Brain microvascular endothelial cell (primary cell): ENCODE results near the gene MDGA2.

ENCODE experiments used
- DNase-seq: peaks from one replicate; pipeline ENCODE4 v3.0.0-alpha.2; 2020
- H3K27ac ChIP-seq: fragments of 250-450 bp; sonication (Bioruptor Pico); 2 replicates; pipeline ENCODE4 v1.5.1; 2020; ENCODE audit warnings: mild to moderate bottlenecking, moderate library complexity
- H3K27me3 ChIP-seq: fragments of 250-450 bp; sonication (Bioruptor Pico); replicated peaks from 2 replicates; pipeline ENCODE4 v1.5.1; 2020; ENCODE audit warnings: mild to moderate bottlenecking
- H3K36me3 ChIP-seq: fragments of 250-450 bp; sonication (Bioruptor Pico); replicated peaks from 2 replicates; pipeline ENCODE4 v1.5.1; 2020; ENCODE audit warnings: mild to moderate bottlenecking
- H3K4me3 ChIP-seq: 2 replicates; pipeline ENCODE4 v1.5.1; 2011; ENCODE audit warnings: low read depth, mild to moderate bottlenecking, control low read depth, low read length, moderate library complexity
- CTCF ChIP-seq: IDR thresholded peaks from 2 replicates; pipeline ENCODE4 v1.5.1; 2011; ENCODE audit warnings: low read depth, mild to moderate bottlenecking, moderate library complexity, low read length, control low read depth, inconsistent platforms; ENCODE audit errors: missing control alignments
- in situ Hi-C: cut with HindIII; loops from 2 replicates; pipeline ENCODE4 v1.10.0; 2017; ENCODE audit warnings: low sequenced_read_pairs, low pct_ligation_motif_present

Gene MDGA2

GRCh38 chr14:47102472-47102871 lies 572.9 kb downstream of the MDGA2 start:
- in situ Hi-C loops, result no loop called here

GRCh38 chr14:47085678-47086077 lies 589.7 kb downstream of the MDGA2 start:
- H3K4me3 ChIP-seq, result no peak overlapping the region
- no peak for TF ChIP-seq CTCF
- H3K27me3 ChIP-seq, result no peaks in the 10 kb centered on the region
- H3K27ac ChIP-seq, result no peak overlapping the region
- no peaks in the 10 kb centered on the region for H3K36me3 ChIP-seq
- DNase-seq, result no peak
- in situ Hi-C loops, result no loop called here

More at GRCh38 chr14:47102472-47102871, 572.9 kb downstream of the MDGA2 start:
- Histone ChIP-seq H3K27me3 (no peaks in the 10 kb centered on the region), H3K4me3 (no peak overlapping the region), H3K36me3 (no peaks in the 10 kb centered on the region), H3K27ac (no peak overlapping the region)
- no peak for TF ChIP-seq CTCF
- DNase-seq, result no peak

GRCh38 chr14:47065326-47065725 lies 610.1 kb downstream of the MDGA2 start:
- Histone ChIP-seq H3K36me3 (no peaks in the 10 kb centered on the region), H3K4me3 (no peak overlapping the region), H3K27me3 (no peaks in the 10 kb centered on the region), H3K27ac (no peak overlapping the region)
- in situ Hi-C loops, result no loop called here
- no peak for DNase-seq
- TF ChIP-seq CTCF, result no peak

- no peak for DNase-seq
- Histone ChIP-seq H3K4me3 (no peak overlapping the region), H3K36me3 (no peaks in the 10 kb centered on the region), H3K27ac (no peak overlapping the region), H3K27me3 (no peaks in the 10 kb centered on the region)
- in situ Hi-C loops, result no loop called here
- TF ChIP-seq CTCF, result no peak
Measured at GRCh38 chr14:47060050-47060449, 615.4 kb downstream of the MDGA2 start.

- H3K36me3 ChIP-seq, result no peaks in the 10 kb centered on the region
- in situ Hi-C loops, result no loop called here
- no peak overlapping the region for H3K27ac ChIP-seq
- H3K27me3 ChIP-seq, result no peaks in the 10 kb centered on the region
- no peak for TF ChIP-seq CTCF
- H3K4me3 ChIP-seq, result no peak overlapping the region
- DNase-seq, result no peak
Measured at GRCh38 chr14:47057364-47057763, 618.0 kb downstream of the MDGA2 start.

GRCh38 chr14:47044841-47045240 lies 630.6 kb downstream of the MDGA2 start:
- Histone ChIP-seq H3K27me3 (no peaks in the 10 kb centered on the region), H3K4me3 (no peak overlapping the region), H3K27ac (no peak overlapping the region), H3K36me3 (no peaks in the 10 kb centered on the region)
- in situ Hi-C loops, result no loop called here
- DNase-seq, result peak; percentile 11
- peak; percentile 54 for TF ChIP-seq CTCF
